Astrocyte (in vitro differentiated cells and primary cell): Measurements from ENCODE around the gene AKAP8. TPM values are rescaled to one million over a fixed set of nuclear protein-coding genes. Genes with fewer than 3 reads are reported as not detected.

Experiments used
- DNase-seq: peaks from one replicate; pipeline ENCODE4 v3.0.0-alpha.2; 2010; ENCODE audit warnings: low read depth
- FAIRE-seq: peaks from 2 replicates; lab custom pipeline; 2011; peaks lifted over from hg19 to GRCh38; lab: Jason Lieb, UNC
- H2AFZ ChIP-seq: 2 replicates; pipeline ENCODE4 v1.6.0; 2012; ENCODE audit warnings: low read depth, low read length, inconsistent platforms
- H3K27ac ChIP-seq: 2 replicates; pipeline ENCODE4 v1.5.1; 2011; ENCODE audit warnings: low read depth, low read length, inconsistent platforms
- H3K27me3 ChIP-seq: 2 replicates; pipeline ENCODE4 v1.6.0; 2011; ENCODE audit warnings: low read length, inconsistent platforms; ENCODE audit not compliant: insufficient read depth
- H3K36me3 ChIP-seq: 2 replicates; pipeline ENCODE4 v1.5.1; 2011; ENCODE audit warnings: low read length, inconsistent platforms; ENCODE audit not compliant: insufficient read depth
- H3K4me1 ChIP-seq: 2 replicates; pipeline ENCODE4 v1.5.1; 2011; ENCODE audit warnings: low read length, inconsistent platforms; ENCODE audit not compliant: insufficient read depth
- H3K4me2 ChIP-seq: 2 replicates; pipeline ENCODE4 v1.6.0; 2012; ENCODE audit warnings: low read length, inconsistent platforms
- H3K4me3 ChIP-seq: 2 replicates; pipeline ENCODE4 v1.5.1; 2011; ENCODE audit warnings: low read depth, mild to moderate bottlenecking, low read length, inconsistent platforms; ENCODE audit not compliant: insufficient read depth
- H3K79me2 ChIP-seq: 2 replicates; pipeline ENCODE4 v1.6.0; 2012; ENCODE audit warnings: mild to moderate bottlenecking, low read length, inconsistent platforms; ENCODE audit not compliant: insufficient read depth
- H3K9ac ChIP-seq: 2 replicates; pipeline ENCODE4 v1.6.0; 2012; ENCODE audit warnings: mild to moderate bottlenecking, low read length, inconsistent platforms
- H3K9me3 ChIP-seq: 2 replicates; pipeline ENCODE4 v1.5.1; 2012; ENCODE audit warnings: low read depth, mild to moderate bottlenecking, low read length, inconsistent platforms; ENCODE audit not compliant: insufficient read depth
- H4K20me1 ChIP-seq: 2 replicates; pipeline ENCODE4 v1.6.0; 2012; ENCODE audit warnings: low read length, inconsistent platforms; ENCODE audit not compliant: insufficient read depth
- H3K27ac Mint-ChIP-seq: one replicate; pipeline ENCODE4 v1.8.0; 2021; ENCODE audit warnings: mild to moderate bottlenecking, mixed read lengths; ENCODE audit not compliant: unreplicated experiment
- H3K27me3 Mint-ChIP-seq: one replicate; pipeline ENCODE4 v1.8.0; 2021; ENCODE audit warnings: low read depth, mixed read lengths; ENCODE audit not compliant: unreplicated experiment
- H3K36me3 Mint-ChIP-seq: one replicate; pipeline ENCODE4 v1.8.0; 2021; ENCODE audit warnings: low read depth, mixed read lengths; ENCODE audit not compliant: unreplicated experiment
- H3K4me1 Mint-ChIP-seq: one replicate; pipeline ENCODE4 v1.8.0; 2021; ENCODE audit warnings: low read depth, mixed read lengths; ENCODE audit not compliant: unreplicated experiment
- H3K4me3 Mint-ChIP-seq: one replicate; pipeline ENCODE4 v1.8.0; 2021; ENCODE audit warnings: mild to moderate bottlenecking, moderate library complexity, mixed read lengths; ENCODE audit not compliant: unreplicated experiment
- H3K9me3 Mint-ChIP-seq: one replicate; pipeline ENCODE4 v1.8.0; 2021; ENCODE audit warnings: mild to moderate bottlenecking, mixed read lengths; ENCODE audit not compliant: unreplicated experiment
- CTCF ChIP-seq: IDR thresholded peaks from 2 replicates; pipeline ENCODE4 v1.5.1; 2011; ENCODE audit warnings: low read depth, mild to moderate bottlenecking, inconsistent platforms, low read length, moderate library complexity; ENCODE audit not compliant: insufficient read depth
- EZH2 ChIP-seq: IDR thresholded peaks from 2 replicates; pipeline ENCODE4 v1.6.1; 2012; ENCODE audit warnings: mild to moderate bottlenecking, low read length, inconsistent platforms; ENCODE audit not compliant: insufficient read depth
- total RNA-seq: library from RNA; stranded (reverse); gene quantifications from 2 replicates; pipeline ENCODE4 v1.2.1, GENCODE V29; 2021

The AKAP8 gene
- total RNA-seq, 1 donor from 2014 or later, result 40.1 TPM

- H3K27ac ChIP-seq, result no peak overlapping the region
- FAIRE-seq (no peak), DNase-seq (no peak)
- Mint-ChIP-seq H3K27me3 (no peaks in the 10 kb centered on the region), H3K27ac (peak overlapping the region; percentile 15), H3K36me3 (no peaks in the 10 kb centered on the region), H3K4me1 (peaks cover 65% of the 10 kb centered on the region), H3K4me3 (peak overlapping the region; percentile 12), H3K9me3 (no peaks in the 10 kb centered on the region)
- no peak overlapping the region for H3K4me3 ChIP-seq
- no peaks in the 10 kb centered on the region for H3K27me3 ChIP-seq
- peaks cover 96% of the 10 kb centered on the region for H4K20me1 ChIP-seq
- no peaks in the 10 kb centered on the region for H3K36me3 ChIP-seq
- H3K9me3 ChIP-seq, result no peaks in the 10 kb centered on the region
- no peak overlapping the region for H2AFZ ChIP-seq
- peaks cover 98% of the 10 kb centered on the region for H3K79me2 ChIP-seq
- no peak overlapping the region for H3K4me2 ChIP-seq
- TF ChIP-seq CTCF (no peak), EZH2 (no peak)
- H3K4me1 ChIP-seq, result peaks cover 47% of the 10 kb centered on the region
- no peak overlapping the region for H3K9ac ChIP-seq
Observed at GRCh38 chr19:15321739-15322138, 57.8 kb downstream of the AKAP8 start.

- no peaks in the 10 kb centered on the region for H3K27me3 ChIP-seq
- DNase-seq, result peak; percentile 59
- TF ChIP-seq CTCF (no peak), EZH2 (no peak)
- Mint-ChIP-seq H3K9me3 (no peaks in the 10 kb centered on the region), H3K27me3 (no peaks in the 10 kb centered on the region), H3K4me3 (no peak overlapping the region), H3K4me1 (peaks cover 64% of the 10 kb centered on the region), H3K27ac (no peak overlapping the region), H3K36me3 (no peaks in the 10 kb centered on the region)
- peaks cover 98% of the 10 kb centered on the region for H3K79me2 ChIP-seq
- peak; percentile 13 for FAIRE-seq
- H3K27ac ChIP-seq, result peak overlapping the region; percentile 30
- peak overlapping the region; percentile 30 for H3K4me2 ChIP-seq
- H3K4me3 ChIP-seq, result no peak overlapping the region
- H3K9ac ChIP-seq, result peak overlapping the region; percentile 0
- H4K20me1 ChIP-seq, result peaks cover 95% of the 10 kb centered on the region
- H2AFZ ChIP-seq, result no peak overlapping the region
- no peaks in the 10 kb centered on the region for H3K36me3 ChIP-seq
- no peaks in the 10 kb centered on the region for H3K9me3 ChIP-seq
- H3K4me1 ChIP-seq, result peaks cover 51% of the 10 kb centered on the region
Observed at GRCh38 chr19:15320116-15320515, 59.5 kb downstream of the AKAP8 start.

- FAIRE-seq (no peak), DNase-seq (no peak)
- Mint-ChIP-seq H3K36me3 (peaks cover 2% of the 10 kb centered on the region), H3K4me3 (peak overlapping the region; percentile 55), H3K27me3 (no peaks in the 10 kb centered on the region), H3K27ac (peak overlapping the region; percentile 62), H3K9me3 (no peaks in the 10 kb centered on the region), H3K4me1 (peaks cover 61% of the 10 kb centered on the region)
- Histone ChIP-seq H3K79me2 (peaks cover 98% of the 10 kb centered on the region), H3K9ac (peak overlapping the region; percentile 51), H3K4me1 (peaks cover 53% of the 10 kb centered on the region), H3K4me3 (no peak overlapping the region), H3K9me3 (no peaks in the 10 kb centered on the region), H3K36me3 (no peaks in the 10 kb centered on the region), H2AFZ (no peak overlapping the region), H4K20me1 (peaks cover 94% of the 10 kb centered on the region), H3K4me2 (peak overlapping the region; percentile 71), H3K27ac (peak overlapping the region; percentile 47), H3K27me3 (no peaks in the 10 kb centered on the region)
- TF ChIP-seq CTCF, result no peak
- no peak for TF ChIP-seq EZH2
Observed at GRCh38 chr19:15318241-15318691, 61.3 kb downstream of the AKAP8 start.
